K562 treated with DMSO at 1 percent for 4 hours (cell line): Measurements from ENCODE around the gene HDGFL3. TPM values are rescaled to one million over a fixed set of nuclear protein-coding genes. Genes with fewer than 3 reads are reported as not detected.

Experiments used
- total RNA-seq: library from RNA; unstranded; fragments of 300-600 nt; gene quantifications from 2 replicates; pipeline ENCODE4 v1.2.3, GENCODE V29; 2022; ENCODE audit not compliant: insufficient read depth

HDGFL3 gene
- 9.6 and 15.9 TPM in 2 replicates for total RNA-seq

GRCh38 chr15:83207660-83208366, at the start of gene HDGFL3:
TSS of gene HDGFL3 (minus strand) at chr15:83207823. CDS start at chr15:83207414, 409 bp downstream.

GRCh38 chr15:83106994-83107840, 100.4 kb downstream of the HDGFL3 start, which contains the start of gene TM6SF1:
TSS of gene TM6SF1 (plus strand) at chr15:83107645. CDS start at chr15:83107681, 36 bp downstream.

Other genes with a start within 250 kb of the HDGFL3 start
- 29.5 and 31.7 TPM in 2 replicates for gene RAMAC, start 221.6 kb downstream of the HDGFL3 start, total RNA-seq
- gene C15orf40, start 196.2 kb downstream of the HDGFL3 start, total RNA-seq = 7.0 and 34.4 TPM in 2 replicates
- 50.5 and 55.1 TPM in 2 replicates for gene BTBD1, start 140.6 kb downstream of the HDGFL3 start, total RNA-seq
- 16.0 and 16.9 TPM in 2 replicates for gene TM6SF1, start 100.2 kb downstream of the HDGFL3 start, total RNA-seq
- gene BNC1, start 76.8 kb upstream of the HDGFL3 start, total RNA-seq = not detected in 2 replicates
- 2.4 and 2.7 TPM in 2 replicates for gene SH3GL3, start 239.5 kb upstream of the HDGFL3 start, total RNA-seq